K562 (cell line): Measurements from ENCODE around the gene KAT6B. TPM values are rescaled to one million over a fixed set of nuclear protein-coding genes. Genes with fewer than 3 reads are reported as not detected.

ENCODE experiments used
- ARID3A ChIP-seq: IDR thresholded peaks from 2 replicates; pipeline ENCODE4 v1.6.1; 2012; ENCODE audit warnings: low read depth, low read length, improper control_type of control experiment, borderline replicate concordance
- ASH1L ChIP-seq: fragments of 450-650 bp; IDR thresholded peaks from 2 replicates; pipeline ENCODE4 v1.6.1; 2018; ENCODE audit warnings: borderline replicate concordance, mild to moderate bottlenecking, low read depth; ENCODE audit not compliant: partially characterized antibody
- DACH1 ChIP-seq: fragments of 450-650 bp; IDR thresholded peaks from 2 replicates; pipeline ENCODE4 v1.6.1; 2018; ENCODE audit not compliant: partially characterized antibody
- HNRNPLL ChIP-seq: fragments of 200-400 bp; formaldehyde crosslinking; IDR thresholded peaks from 2 replicates; pipeline ENCODE4 v1.6.1; 2017; ENCODE audit warnings: low read length, low read depth, mild to moderate bottlenecking; ENCODE audit not compliant: poor library complexity, severe bottlenecking
- HSF4 ChIP-seq: fragments of 250-450 bp; sonication (Bioruptor Pico); IDR thresholded peaks from 2 replicates; pipeline ENCODE4 v2.1.2; 2022; ENCODE audit warnings: mild to moderate bottlenecking, moderate library complexity, borderline replicate concordance
- IRF2 ChIP-seq: sonication (generic); formaldehyde crosslinking; IDR thresholded peaks from 2 replicates; pipeline ENCODE4 v1.8.1; 2022; ENCODE audit warnings: mild to moderate bottlenecking, missing genetic modification reagents
- JUN ChIP-seq, 2 experiments: sonication (generic) in 1 of 2; formaldehyde crosslinking in 1 of 2; IDR thresholded peaks; 2 replicates each; pipeline versions ENCODE4 v1.6.1 to v1.8.0; 2012 to 2022; ENCODE audit warnings: borderline replicate concordance in 2 of 2, mild to moderate bottlenecking in 2 of 2, improper control_type of control experiment in 1 of 2, low read depth in 1 of 2, low read length in 1 of 2, missing genetic modification reagents in 1 of 2
- JUND ChIP-seq, 2 experiments: IDR thresholded peaks; 2 replicates in 1 of 2; 3 replicates in 1 of 2; pipeline ENCODE4 v1.6.1; 2011; ENCODE audit warnings: borderline replicate concordance in 2 of 2, low read depth in 2 of 2, low read length in 2 of 2, improper control_type of control experiment in 1 of 2, missing biosample characterization in 1 of 2, missing genetic modification characterization in 1 of 2, missing genetic modification reagents in 1 of 2
- MIER1 ChIP-seq: fragments of 450-650 bp; IDR thresholded peaks from 2 replicates; pipeline ENCODE4 v1.6.1; 2016; ENCODE audit warnings: antibody characterized with exemption, mild to moderate bottlenecking, low read depth
- RAD21 ChIP-seq, 2 experiments: fragments of 250-450 bp in 1 of 2; fragments of 450-650 bp in 1 of 2; sonication (Bioruptor Pico) in 1 of 2; formaldehyde crosslinking in 1 of 2; IDR thresholded peaks in 1 of 2; conservative IDR thresholded peaks in 1 of 2; 2 replicates each; pipeline versions ENCODE4 v1.4.0 to v1.8.0; 2020 to 2022; ENCODE audit warnings: mild to moderate bottlenecking in 2 of 2, moderate library complexity in 1 of 2
- RBM25 ChIP-seq: fragments of 200-400 bp; formaldehyde crosslinking; IDR thresholded peaks from 2 replicates; pipeline ENCODE4 v1.6.1; 2018; ENCODE audit warnings: low read length, low read depth, moderate library complexity; ENCODE audit not compliant: severe bottlenecking
- SMAD1 ChIP-seq: fragments of 150-350 bp; IDR thresholded peaks from 2 replicates; pipeline ENCODE4 v1.6.1; 2014; ENCODE audit warnings: low read length, low read depth; ENCODE audit not compliant: partially characterized antibody
- SMAD4 ChIP-seq: fragments of 250-450 bp; sonication (Bioruptor Pico); conservative IDR thresholded peaks from 2 replicates; pipeline ENCODE4 v1.8.0; 2021; ENCODE audit warnings: inconsistent platforms, mild to moderate bottlenecking, moderate library complexity
- TBL1XR1 ChIP-seq, 2 experiments: IDR thresholded peaks; 2 replicates each; pipeline ENCODE4 v1.6.1; 2012; ENCODE audit warnings: improper control_type of control experiment in 2 of 2, low read length in 2 of 2, mild to moderate bottlenecking in 1 of 2
- ZNF197 ChIP-seq: fragments of 200-800 bp; sonication (Bioruptor generic); IDR thresholded peaks from 2 replicates; pipeline ENCODE4 v1.6.1; 2016; ENCODE audit warnings: low read depth, missing genetic modification characterization, missing compliant biosample characterization
- ZNF41 ChIP-seq: fragments of 250-450 bp; sonication (Bioruptor Pico); conservative IDR thresholded peaks from 2 replicates; pipeline ENCODE4 v1.4.0; 2020; ENCODE audit warnings: mild to moderate bottlenecking
- polyA plus RNA-seq, 8 experiments: library from polyadenylated mRNA; depleted of rRNA in 4 of 8; stranded (reverse) in 5 of 8; unstranded in 3 of 8; fragments of >200 nt; fragmentation: Nextera tagmentation in 2 of 8; fragmentation: Illumina TruSeq in 1 of 8; extraction: Ambion mirVana in 2 of 8; extraction: Trizol in 1 of 8; gene quantifications; 2 replicates each; pipeline versions ENCODE4 v1.2.1 to v1.2.3, GENCODE V29; 2011 to 2014; ENCODE audit warnings: inconsistent platforms in 1 of 8, missing spikeins in 1 of 8
- total RNA-seq, 7 experiments: library from RNA; depleted of rRNA in 6 of 7; stranded (reverse); fragments of >200 nt in 6 of 7; fragmentation: Illumina TruSeq in 2 of 7; extraction: Trizol in 2 of 7; gene quantifications; 2 replicates each; pipeline versions ENCODE4 v1.2.1 to v1.2.3, GENCODE V29; 2011 to 2021; ENCODE audit warnings: low replicate concordance in 1 of 7
- TF ChIP-seq, protein P1 (sequence below): fragments of 450-650 bp; formaldehyde crosslinking; IDR thresholded peaks from 2 replicates; pipeline ENCODE4 v1.4.0; 2020; ENCODE audit warnings: mild to moderate bottlenecking, mixed read lengths
- TF ChIP-seq, protein P2 (sequence below): conservative IDR thresholded peaks from 2 replicates; pipeline ENCODE4 v1.6.1; 2011; ENCODE audit warnings: low read depth, mild to moderate bottlenecking, low read length; ENCODE audit not compliant: control insufficient read depth

Gene KAT6B
- total and polyA plus RNA-seq, 9 of the 15 experiments (the other 6 are each of a cell fraction or from before 2014, with no cell fraction given): 1.4 to 9.2 (median 6.8) TPM

GRCh38 chr10:74826142-74827044 lies at the start of gene KAT6B (continued):
- TF ChIP-seq HNRNPLL: peak; percentile 41
- peak; percentile 31 for TF ChIP-seq SMAD1
- 0 out of 2 replicates have a peak, but pooled peaks have one; percentile 35 for TF ChIP-seq ZNF41 (CRISPR knock-in tag)
- TF ChIP-seq ZNF197: peak; percentile 57; the same call in 1 of the 2 replicates
- no peak for TF ChIP-seq HSF4
- TF ChIP-seq DACH1: no peak
- TF ChIP-seq JUND (IDR thresholded peaks at IDR 0.05; ENCODE audit: borderline replicate concordance, low read depth, low read length): 0 out of 2 replicates have a peak, but pooled peaks have one; percentile 4
- TF ChIP-seq JUND (tag; IDR thresholded peaks at IDR 0.05; ENCODE audit: borderline replicate concordance, low read depth, low read length): no peak
- TF ChIP-seq, protein P1, sequence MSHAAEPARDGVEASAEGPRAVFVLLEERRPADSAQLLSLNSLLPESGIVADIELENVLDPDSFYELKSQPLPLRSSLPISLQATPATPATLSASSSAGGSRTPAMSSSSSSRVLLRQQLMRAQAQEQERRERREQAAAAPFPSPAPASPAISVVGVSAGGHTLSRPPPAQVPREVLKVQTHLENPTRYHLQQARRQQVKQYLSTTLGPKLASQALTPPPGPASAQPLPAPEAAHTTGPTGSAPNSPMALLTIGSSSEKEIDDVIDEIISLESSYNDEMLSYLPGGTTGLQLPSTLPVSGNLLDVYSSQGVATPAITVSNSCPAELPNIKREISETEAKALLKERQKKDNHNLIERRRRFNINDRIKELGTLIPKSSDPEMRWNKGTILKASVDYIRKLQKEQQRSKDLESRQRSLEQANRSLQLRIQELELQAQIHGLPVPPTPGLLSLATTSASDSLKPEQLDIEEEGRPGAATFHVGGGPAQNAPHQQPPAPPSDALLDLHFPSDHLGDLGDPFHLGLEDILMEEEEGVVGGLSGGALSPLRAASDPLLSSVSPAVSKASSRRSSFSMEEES (CRISPR knock-in tag): peak; percentile 7; the same call in 1 of the 2 replicates
- no peak for TF ChIP-seq MIER1
- peak in 1 of 2 experiments; percentile 20; a peak in 1 of 4 replicates for TF ChIP-seq RAD21 (CRISPR knock-in tag; conservative IDR thresholded peaks at IDR 0.05 in 1 of 2, IDR thresholded peaks at IDR 0.05 in 1 of 2)
- no peak for TF ChIP-seq IRF2 (CRISPR knock-in tag)
- TF ChIP-seq, protein P2, sequence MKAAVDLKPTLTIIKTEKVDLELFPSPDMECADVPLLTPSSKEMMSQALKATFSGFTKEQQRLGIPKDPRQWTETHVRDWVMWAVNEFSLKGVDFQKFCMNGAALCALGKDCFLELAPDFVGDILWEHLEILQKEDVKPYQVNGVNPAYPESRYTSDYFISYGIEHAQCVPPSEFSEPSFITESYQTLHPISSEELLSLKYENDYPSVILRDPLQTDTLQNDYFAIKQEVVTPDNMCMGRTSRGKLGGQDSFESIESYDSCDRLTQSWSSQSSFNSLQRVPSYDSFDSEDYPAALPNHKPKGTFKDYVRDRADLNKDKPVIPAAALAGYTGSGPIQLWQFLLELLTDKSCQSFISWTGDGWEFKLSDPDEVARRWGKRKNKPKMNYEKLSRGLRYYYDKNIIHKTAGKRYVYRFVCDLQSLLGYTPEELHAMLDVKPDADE: peak; percentile 53; the same call in 1 of the 2 replicates
- peak; percentile 99 for TF ChIP-seq ASH1L
- peak; percentile 95 for TF ChIP-seq ARID3A
- TF ChIP-seq SMAD4: peak; percentile 76
- peak; percentile 23; the same call in 1 of the 2 replicates for TF ChIP-seq JUN (IDR thresholded peaks at IDR 0.05; ENCODE audit: borderline replicate concordance, low read depth, low read length)
- TF ChIP-seq JUN (CRISPR knock-in tag; IDR thresholded peaks at IDR 0.05; ENCODE audit: borderline replicate concordance): no peak
- peak; percentile 27 to 55; a peak in 3 of 4 replicates for TF ChIP-seq TBL1XR1 (IDR thresholded peaks at IDR 0.05; ENCODE audit: low read length in 2 of 2)
- TF ChIP-seq RBM25: peak; percentile 96
